GM12878 (cell line): ENCODE measurements around the gene ARHGAP19. TPM values are rescaled to one million over a fixed set of nuclear protein-coding genes. Genes with fewer than 3 reads are reported as not detected.

Experiments used
- ATAC-seq: fragments of 200-7000 bp; cut with Tn5 transposase; 3 replicates; pipeline ENCODE4 v1.9.1; 2020; ENCODE audit warnings: mild to moderate bottlenecking, moderate library complexity
- BruUV-seq: library from RNA; stranded (reverse); fragments of 400-500 nt; replicated peaks from 2 replicates; lab custom pipeline; 2021; lab: Mats Ljungman, UMichigan
- CTCF ChIA-PET: fragments of 300-600 bp; sonication (Branson Sonifier 250); formaldehyde crosslinking; extraction: SDS; loops from one replicate; lab custom pipeline; 2021; ENCODE audit warnings: inconsistent platforms; lab: Yijun Ruan, JAX
- POLR2A ChIA-PET: fragments of 350-600 bp; formaldehyde crosslinking; extraction: SDS; loops from one replicate; lab custom pipeline; 2021; ENCODE audit warnings: inconsistent platforms; lab: Charles Lee
- RAD21 ChIA-PET: fragments of 300-600 bp; sonication (Branson Sonifier 250); formaldehyde crosslinking; loops from one replicate; lab custom pipeline; 2023; ENCODE audit warnings: antibody characterized with exemption; ENCODE audit not compliant: unreplicated experiment; lab: Charles Lee
- SMC1A ChIA-PET: fragments of 300-600 bp; sonication (Branson Sonifier 250); formaldehyde crosslinking; loops from one replicate; lab custom pipeline; 2023; ENCODE audit not compliant: unreplicated experiment, uncharacterized antibody; lab: Charles Lee
- DNase-seq: peaks from one replicate; pipeline ENCODE4 v3.0.0-alpha.2; 2011; ENCODE audit warnings: low read depth, low spot score
- FAIRE-seq: peaks from 3 replicates; lab custom pipeline; 2011; peaks lifted over from hg19 to GRCh38; lab: Jason Lieb, UNC
- H2AFZ ChIP-seq: 2 replicates; pipeline ENCODE4 v1.6.0; 2011; ENCODE audit warnings: low read depth, low read length, control low read depth; ENCODE audit not compliant: control insufficient read depth
- H3K27ac ChIP-seq: 2 replicates; pipeline ENCODE4 v1.5.1; 2011; ENCODE audit warnings: control low read depth; ENCODE audit not compliant: control insufficient read depth, insufficient read depth
- H3K27me3 ChIP-seq, 2 experiments: replicated peaks in 1 of 2; 2 replicates each; pipeline versions ENCODE4 v1.6.0 to v1.6.1; 2011; ENCODE audit warnings: low read length in 1 of 2; ENCODE audit not compliant: control insufficient read depth in 2 of 2, insufficient read depth in 2 of 2
- H3K36me3 ChIP-seq, 2 experiments: 2 replicates each; pipeline ENCODE4 v1.5.1; 2011; ENCODE audit warnings: low read length in 1 of 2; ENCODE audit not compliant: control insufficient read depth in 2 of 2, insufficient read depth in 2 of 2
- H3K4me1 ChIP-seq: 2 replicates; pipeline ENCODE4 v1.6.1; 2011; ENCODE audit warnings: mild to moderate bottlenecking, low read length, moderate library complexity, mixed read lengths; ENCODE audit not compliant: control insufficient read depth, insufficient read depth
- H3K4me2 ChIP-seq: 2 replicates; pipeline ENCODE4 v1.6.0; 2011; ENCODE audit warnings: control low read depth; ENCODE audit not compliant: control insufficient read depth, insufficient read depth
- H3K4me3 ChIP-seq: fragments of 200-600 bp; sonication (generic); 2 replicates; pipeline ENCODE4 v1.5.1; 2016
- H3K79me2 ChIP-seq: 2 replicates; pipeline ENCODE4 v1.6.0; 2011; ENCODE audit warnings: low read length; ENCODE audit not compliant: control insufficient read depth, insufficient read depth
- H3K9ac ChIP-seq: 2 replicates; pipeline ENCODE4 v1.8.0; 2011; ENCODE audit warnings: low read length, control low read depth, mixed read lengths; ENCODE audit not compliant: control insufficient read depth, insufficient read depth
- H3K9me3 ChIP-seq: replicated peaks from 3 replicates; pipeline ENCODE4 v1.5.1; 2011; ENCODE audit warnings: mild to moderate bottlenecking, low read length; ENCODE audit not compliant: control insufficient read depth, insufficient read depth
- H4K20me1 ChIP-seq: 2 replicates; pipeline ENCODE4 v1.6.0; 2011; ENCODE audit not compliant: control insufficient read depth, insufficient read depth
- BRCA1 ChIP-seq: IDR thresholded peaks from 2 replicates; pipeline ENCODE4 v1.6.1; 2011; ENCODE audit warnings: low read depth, low read length, improper control_type of control experiment
- DPF2 ChIP-seq: fragments of 450-650 bp; IDR thresholded peaks from 2 replicates; pipeline ENCODE4 v1.6.1; 2017; ENCODE audit warnings: mild to moderate bottlenecking
- EED ChIP-seq: sonication (generic); IDR thresholded peaks from 2 replicates; pipeline ENCODE4 v1.6.1; 2016; ENCODE audit warnings: antibody characterized with exemption, low read depth
- GATAD2B ChIP-seq: fragments of 450-650 bp; conservative IDR thresholded peaks from 2 replicates; pipeline ENCODE4 v1.6.1; 2017; ENCODE audit warnings: low read depth, mild to moderate bottlenecking, moderate library complexity
- MEF2A ChIP-seq: IDR thresholded peaks from 2 replicates; pipeline ENCODE4 v1.6.1; 2011; ENCODE audit warnings: low read depth, mild to moderate bottlenecking, low read length, moderate library complexity; ENCODE audit not compliant: insufficient read depth
- RUNX3 ChIP-seq: IDR thresholded peaks from 2 replicates; pipeline ENCODE4 v1.6.1; 2012; ENCODE audit warnings: low read length, inconsistent platforms
- SIN3A ChIP-seq: IDR thresholded peaks from 2 replicates; pipeline ENCODE4 v1.6.1; 2012; ENCODE audit warnings: low read depth, low read length, improper control_type of control experiment
- SUPT20H ChIP-seq: IDR thresholded peaks from 2 replicates; pipeline ENCODE4 v1.6.1; 2011; ENCODE audit warnings: low read depth, mild to moderate bottlenecking, low read length, moderate library complexity, borderline replicate concordance; ENCODE audit not compliant: control insufficient read depth
- TARDBP ChIP-seq: IDR thresholded peaks from 2 replicates; pipeline ENCODE4 v1.6.1; 2016; ENCODE audit warnings: borderline replicate concordance
- WGBS: methylation state at CpG from one replicate; pipeline ENCODE4 v1.1.6; 2016; ENCODE audit warnings: low lambda C conversion rate; ENCODE audit not compliant: insufficient replicate concordance, insufficient coverage; ENCODE audit errors: missing lambda C conversion rate; 5-methylcytosine and 5-hydroxymethylcytosine counted together
- in situ Hi-C: fragments of 300-500 bp; cut with MboI; formaldehyde crosslinking; loops from 9 replicates; pipeline ENCODE4 v1.14.3; 2018; ENCODE audit warnings: mixed read lengths
- intact Hi-C: fragments of 100-400 bp; cut with micrococcal nuclease; formaldehyde crosslinking; loops from one replicate; pipeline ENCODE4 v1.14.2; 2022; ENCODE audit not compliant: unreplicated experiment
- polyA plus RNA-seq, 11 experiments: library from polyadenylated mRNA; depleted of rRNA in 4 of 11; unstranded in 6 of 11; stranded (reverse) in 5 of 11; fragments of >200 nt; fragmentation: Nextera tagmentation in 4 of 11; fragmentation: Illumina TruSeq in 1 of 11; extraction: Ambion mirVana in 4 of 11; extraction: Trizol in 1 of 11; gene quantifications; 1 replicate in 1 of 11; 2 replicates in 10 of 11; pipeline versions ENCODE4 v1.2.1 to v1.2.3, GENCODE V29; 2011 to 2016; ENCODE audit warnings: inconsistent platforms in 2 of 11, missing spikeins in 2 of 11, low read depth in 1 of 11
- total RNA-seq, 4 experiments: library from RNA; depleted of rRNA in 3 of 4; stranded (reverse); fragments of >200 nt in 3 of 4; fragmentation: Illumina TruSeq in 1 of 4; extraction: Trizol in 1 of 4; gene quantifications; 2 replicates each; pipeline versions ENCODE4 v1.2.1 to v1.2.3, GENCODE V29; 2013 to 2021
- TF ChIP-seq, protein P1 (sequence below): fragments of 450-650 bp; conservative IDR thresholded peaks from 2 replicates; pipeline ENCODE4 v1.6.1; 2017; ENCODE audit warnings: mild to moderate bottlenecking, moderate library complexity
- TF ChIP-seq, protein P2 (sequence below): IDR thresholded peaks from 2 replicates; pipeline ENCODE4 v1.6.1; 2012; ENCODE audit warnings: low read length, inconsistent platforms
- TF ChIP-seq, protein P3 (sequence below): fragments of 450-650 bp; IDR thresholded peaks from 2 replicates; pipeline ENCODE4 v1.6.1; 2017; ENCODE audit warnings: mild to moderate bottlenecking, low read depth, inconsistent platforms; ENCODE audit not compliant: poor library complexity, severe bottlenecking
- TF ChIP-seq, protein P4 (sequence below): fragments of 450-650 bp; IDR thresholded peaks from 2 replicates; pipeline ENCODE4 v1.6.1; 2017; ENCODE audit warnings: antibody characterized with exemption, mild to moderate bottlenecking, moderate library complexity

The ARHGAP19 gene
- total and polyA plus RNA-seq, 10 of the 15 experiments (the other 5 are each of a cell fraction or from before 2014, with no cell fraction given), result 13.3 to 40.7 (median 22.6) TPM

DNA sequence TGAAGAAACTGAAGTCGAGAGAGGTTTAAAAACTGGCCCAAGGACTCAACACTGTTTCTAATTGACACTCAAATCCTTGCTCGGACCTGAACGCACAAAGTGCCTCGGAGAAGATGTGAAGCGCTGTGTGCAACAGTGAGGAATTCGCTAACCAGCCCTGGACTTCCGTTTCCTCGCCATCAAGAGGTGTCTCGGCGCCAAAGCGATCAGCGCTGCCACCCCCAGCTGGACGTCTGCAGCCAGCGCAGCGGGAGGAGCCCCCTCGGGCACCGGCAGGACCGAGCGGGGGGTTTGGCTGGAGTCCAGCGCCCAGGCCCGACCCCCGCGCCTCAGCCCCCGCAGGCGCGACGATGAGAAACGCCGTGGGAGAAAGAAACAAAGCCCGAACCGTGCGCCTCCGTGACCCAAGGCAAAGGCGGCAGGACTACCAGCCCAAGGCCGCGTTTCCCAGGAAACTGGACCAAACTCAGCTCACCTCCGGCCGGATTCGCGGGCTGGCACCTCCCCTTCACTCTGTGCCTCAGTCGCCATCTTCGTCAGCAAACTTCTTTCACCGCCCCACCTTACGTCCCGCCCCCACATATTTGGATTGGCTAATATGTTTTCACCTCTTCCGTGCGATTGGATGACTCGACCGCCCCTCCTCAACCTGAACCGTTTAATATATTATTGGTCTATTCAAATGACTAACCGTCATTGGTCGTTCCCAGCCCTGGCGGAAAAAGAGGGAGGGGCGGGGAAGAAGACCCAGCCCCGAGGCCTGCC, at the start of gene ARHGAP19 (continued):
- TF ChIP-seq SIN3A (peak; percentile 69), TARDBP (peak; percentile 11; the same call in 1 of the 2 replicates), BRCA1 (no peak)
- TF ChIP-seq, protein P1, sequence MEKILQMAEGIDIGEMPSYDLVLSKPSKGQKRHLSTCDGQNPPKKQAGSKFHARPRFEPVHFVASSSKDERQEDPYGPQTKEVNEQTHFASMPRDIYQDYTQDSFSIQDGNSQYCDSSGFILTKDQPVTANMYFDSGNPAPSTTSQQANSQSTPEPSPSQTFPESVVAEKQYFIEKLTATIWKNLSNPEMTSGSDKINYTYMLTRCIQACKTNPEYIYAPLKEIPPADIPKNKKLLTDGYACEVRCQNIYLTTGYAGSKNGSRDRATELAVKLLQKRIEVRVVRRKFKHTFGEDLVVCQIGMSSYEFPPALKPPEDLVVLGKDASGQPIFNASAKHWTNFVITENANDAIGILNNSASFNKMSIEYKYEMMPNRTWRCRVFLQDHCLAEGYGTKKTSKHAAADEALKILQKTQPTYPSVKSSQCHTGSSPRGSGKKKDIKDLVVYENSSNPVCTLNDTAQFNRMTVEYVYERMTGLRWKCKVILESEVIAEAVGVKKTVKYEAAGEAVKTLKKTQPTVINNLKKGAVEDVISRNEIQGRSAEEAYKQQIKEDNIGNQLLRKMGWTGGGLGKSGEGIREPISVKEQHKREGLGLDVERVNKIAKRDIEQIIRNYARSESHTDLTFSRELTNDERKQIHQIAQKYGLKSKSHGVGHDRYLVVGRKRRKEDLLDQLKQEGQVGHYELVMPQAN, result peak; percentile 93
- TF ChIP-seq, protein P2, sequence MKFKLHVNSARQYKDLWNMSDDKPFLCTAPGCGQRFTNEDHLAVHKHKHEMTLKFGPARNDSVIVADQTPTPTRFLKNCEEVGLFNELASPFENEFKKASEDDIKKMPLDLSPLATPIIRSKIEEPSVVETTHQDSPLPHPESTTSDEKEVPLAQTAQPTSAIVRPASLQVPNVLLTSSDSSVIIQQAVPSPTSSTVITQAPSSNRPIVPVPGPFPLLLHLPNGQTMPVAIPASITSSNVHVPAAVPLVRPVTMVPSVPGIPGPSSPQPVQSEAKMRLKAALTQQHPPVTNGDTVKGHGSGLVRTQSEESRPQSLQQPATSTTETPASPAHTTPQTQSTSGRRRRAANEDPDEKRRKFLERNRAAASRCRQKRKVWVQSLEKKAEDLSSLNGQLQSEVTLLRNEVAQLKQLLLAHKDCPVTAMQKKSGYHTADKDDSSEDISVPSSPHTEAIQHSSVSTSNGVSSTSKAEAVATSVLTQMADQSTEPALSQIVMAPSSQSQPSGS, result no peak
- TF ChIP-seq, all 136 proteins: peak for 56

DNA sequence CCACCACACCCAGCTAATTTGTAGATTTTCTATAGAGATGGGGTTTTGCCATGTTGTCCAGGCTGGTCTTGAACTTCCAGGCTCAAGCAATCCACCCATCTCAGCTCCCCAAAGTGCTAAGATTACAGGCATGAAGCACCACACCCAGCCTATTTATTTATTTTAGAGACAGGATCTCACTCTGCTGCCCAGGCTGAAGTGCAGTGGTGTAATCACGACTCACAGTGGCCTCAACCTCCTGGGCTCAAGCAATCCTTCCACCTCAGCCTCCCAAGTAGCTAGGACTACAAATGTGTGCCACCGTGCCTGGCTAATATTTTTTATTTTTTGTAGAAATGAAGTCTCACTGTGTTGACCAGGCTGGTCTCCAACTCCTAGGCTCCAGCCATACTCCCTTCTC, 49.0 kb upstream of the ARHGAP19 start:
- Histone ChIP-seq H3K4me1 (no peaks in the 10 kb centered on the region), H2AFZ (no peak overlapping the region), H4K20me1 (no peaks in the 10 kb centered on the region), H3K4me2 (no peak overlapping the region), H3K27ac (no peak overlapping the region), H3K27me3 (peaks cover 0 to 6% of the 10 kb centered on the region in 2 experiments; a peak in 2 of 4 replicates), H3K9ac (no peak overlapping the region), H3K36me3 (no peaks in the 10 kb centered on the region), H3K9me3 (no peaks in the 10 kb centered on the region), H3K4me3 (no peak overlapping the region), H3K79me2 (no peaks in the 10 kb centered on the region)
- DNase-seq, result no peak
- FAIRE-seq, result no peak
- BruUV-seq, result no TSS peak
- SMC1A ChIA-PET, result interaction anchor here (1.0 kb wide), 1 partner anchor 9 kb away, joined by 3 read pairs; no protein-coding TSS in a partner anchor
- no peak for ATAC-seq
- POLR2A ChIA-PET, result no interaction called here
- 3% methylated on average over 2 of the region's 2 CpGs for WGBS
- CTCF ChIA-PET, result interaction anchor here (1.3 to 2.1 kb wide), 2 partner anchors 9 to 63 kb away, joined by 3 to 6 read pairs; no protein-coding TSS in a partner anchor
- RAD21 ChIA-PET, result no interaction called here
- in situ Hi-C loops (no loop called here), intact Hi-C loops (no loop called here)
- TF ChIP-seq, protein P3, sequence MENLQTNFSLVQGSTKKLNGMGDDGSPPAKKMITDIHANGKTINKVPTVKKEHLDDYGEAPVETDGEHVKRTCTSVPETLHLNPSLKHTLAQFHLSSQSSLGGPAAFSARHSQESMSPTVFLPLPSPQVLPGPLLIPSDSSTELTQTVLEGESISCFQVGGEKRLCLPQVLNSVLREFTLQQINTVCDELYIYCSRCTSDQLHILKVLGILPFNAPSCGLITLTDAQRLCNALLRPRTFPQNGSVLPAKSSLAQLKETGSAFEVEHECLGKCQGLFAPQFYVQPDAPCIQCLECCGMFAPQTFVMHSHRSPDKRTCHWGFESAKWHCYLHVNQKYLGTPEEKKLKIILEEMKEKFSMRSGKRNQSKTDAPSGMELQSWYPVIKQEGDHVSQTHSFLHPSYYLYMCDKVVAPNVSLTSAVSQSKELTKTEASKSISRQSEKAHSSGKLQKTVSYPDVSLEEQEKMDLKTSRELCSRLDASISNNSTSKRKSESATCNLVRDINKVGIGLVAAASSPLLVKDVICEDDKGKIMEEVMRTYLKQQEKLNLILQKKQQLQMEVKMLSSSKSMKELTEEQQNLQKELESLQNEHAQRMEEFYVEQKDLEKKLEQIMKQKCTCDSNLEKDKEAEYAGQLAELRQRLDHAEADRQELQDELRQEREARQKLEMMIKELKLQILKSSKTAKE, result no peak
- TF ChIP-seq, protein P4, sequence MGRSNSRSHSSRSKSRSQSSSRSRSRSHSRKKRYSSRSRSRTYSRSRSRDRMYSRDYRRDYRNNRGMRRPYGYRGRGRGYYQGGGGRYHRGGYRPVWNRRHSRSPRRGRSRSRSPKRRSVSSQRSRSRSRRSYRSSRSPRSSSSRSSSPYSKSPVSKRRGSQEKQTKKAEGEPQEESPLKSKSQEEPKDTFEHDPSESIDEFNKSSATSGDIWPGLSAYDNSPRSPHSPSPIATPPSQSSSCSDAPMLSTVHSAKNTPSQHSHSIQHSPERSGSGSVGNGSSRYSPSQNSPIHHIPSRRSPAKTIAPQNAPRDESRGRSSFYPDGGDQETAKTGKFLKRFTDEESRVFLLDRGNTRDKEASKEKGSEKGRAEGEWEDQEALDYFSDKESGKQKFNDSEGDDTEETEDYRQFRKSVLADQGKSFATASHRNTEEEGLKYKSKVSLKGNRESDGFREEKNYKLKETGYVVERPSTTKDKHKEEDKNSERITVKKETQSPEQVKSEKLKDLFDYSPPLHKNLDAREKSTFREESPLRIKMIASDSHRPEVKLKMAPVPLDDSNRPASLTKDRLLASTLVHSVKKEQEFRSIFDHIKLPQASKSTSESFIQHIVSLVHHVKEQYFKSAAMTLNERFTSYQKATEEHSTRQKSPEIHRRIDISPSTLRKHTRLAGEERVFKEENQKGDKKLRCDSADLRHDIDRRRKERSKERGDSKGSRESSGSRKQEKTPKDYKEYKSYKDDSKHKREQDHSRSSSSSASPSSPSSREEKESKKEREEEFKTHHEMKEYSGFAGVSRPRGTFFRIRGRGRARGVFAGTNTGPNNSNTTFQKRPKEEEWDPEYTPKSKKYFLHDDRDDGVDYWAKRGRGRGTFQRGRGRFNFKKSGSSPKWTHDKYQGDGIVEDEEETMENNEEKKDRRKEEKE, result no peak
- TF ChIP-seq RUNX3, result no peak
- TF ChIP-seq MEF2A, result no peak
- no peak for TF ChIP-seq EED
- no peak for TF ChIP-seq SUPT20H
- no peak for TF ChIP-seq DPF2
- TF ChIP-seq GATAD2B, result no peak
